ENCODE results near the gene R3HDM1. TPM values are rescaled to one million over a fixed set of nuclear protein-coding genes. Genes with fewer than 3 reads are reported as not detected.
A peak's percentile ranks its signal among the peaks of the same experiment; 100 is the strongest.

R3HDM1 gene
- total RNA-seq, 2 donors from 2014 or later: 9.3 to 51.5 TPM

DNA sequence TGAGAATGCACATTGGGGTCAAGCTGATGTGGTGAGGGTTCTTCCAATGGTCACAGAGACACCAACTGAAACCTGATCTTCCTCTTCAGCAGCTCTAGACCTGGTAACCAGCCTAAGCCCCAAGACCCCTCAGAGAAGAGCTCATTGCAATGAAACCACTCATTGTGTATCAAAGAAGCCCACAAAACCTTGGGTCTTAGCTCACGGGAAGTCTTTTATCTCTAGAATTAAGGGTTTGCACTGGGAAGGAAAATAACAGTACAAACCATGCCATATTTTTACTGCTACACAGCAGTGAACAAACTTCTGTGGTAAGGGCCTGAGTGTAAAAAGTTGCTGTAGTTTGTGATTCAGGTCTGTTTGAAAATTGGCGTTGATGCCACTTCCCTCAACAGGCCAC, 201.8 kb downstream of the R3HDM1 start:
- H3K4me3 ChIP-seq: no peak overlapping the region
- H3K27ac ChIP-seq: no peak overlapping the region
- H3K36me3 ChIP-seq: no peaks in the 10 kb centered on the region
- no peaks in the 10 kb centered on the region for H3K27me3 ChIP-seq (replicated peaks; ENCODE audit: insufficient read depth)
- TF ChIP-seq POLR2A (IDR thresholded peaks at IDR 0.05): no peak
- TF ChIP-seq POLR2AphosphoS5 (IDR thresholded peaks at IDR 0.05): no peak
- TF ChIP-seq, protein P1, sequence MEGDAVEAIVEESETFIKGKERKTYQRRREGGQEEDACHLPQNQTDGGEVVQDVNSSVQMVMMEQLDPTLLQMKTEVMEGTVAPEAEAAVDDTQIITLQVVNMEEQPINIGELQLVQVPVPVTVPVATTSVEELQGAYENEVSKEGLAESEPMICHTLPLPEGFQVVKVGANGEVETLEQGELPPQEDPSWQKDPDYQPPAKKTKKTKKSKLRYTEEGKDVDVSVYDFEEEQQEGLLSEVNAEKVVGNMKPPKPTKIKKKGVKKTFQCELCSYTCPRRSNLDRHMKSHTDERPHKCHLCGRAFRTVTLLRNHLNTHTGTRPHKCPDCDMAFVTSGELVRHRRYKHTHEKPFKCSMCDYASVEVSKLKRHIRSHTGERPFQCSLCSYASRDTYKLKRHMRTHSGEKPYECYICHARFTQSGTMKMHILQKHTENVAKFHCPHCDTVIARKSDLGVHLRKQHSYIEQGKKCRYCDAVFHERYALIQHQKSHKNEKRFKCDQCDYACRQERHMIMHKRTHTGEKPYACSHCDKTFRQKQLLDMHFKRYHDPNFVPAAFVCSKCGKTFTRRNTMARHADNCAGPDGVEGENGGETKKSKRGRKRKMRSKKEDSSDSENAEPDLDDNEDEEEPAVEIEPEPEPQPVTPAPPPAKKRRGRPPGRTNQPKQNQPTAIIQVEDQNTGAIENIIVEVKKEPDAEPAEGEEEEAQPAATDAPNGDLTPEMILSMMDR (IDR thresholded peaks at IDR 0.05): no peak
- intact Hi-C loops (cut with DNase I): no loop called here
- WGBS: 92% methylated on average over 2 of the region's 2 CpGs
- no peaks in the 10 kb centered on the region for H3K9me3 ChIP-seq
- no peak for DNase-seq (ENCODE audit: low spot score)
- no peaks in the 10 kb centered on the region for H3K4me1 ChIP-seq (replicated peaks)

DNA sequence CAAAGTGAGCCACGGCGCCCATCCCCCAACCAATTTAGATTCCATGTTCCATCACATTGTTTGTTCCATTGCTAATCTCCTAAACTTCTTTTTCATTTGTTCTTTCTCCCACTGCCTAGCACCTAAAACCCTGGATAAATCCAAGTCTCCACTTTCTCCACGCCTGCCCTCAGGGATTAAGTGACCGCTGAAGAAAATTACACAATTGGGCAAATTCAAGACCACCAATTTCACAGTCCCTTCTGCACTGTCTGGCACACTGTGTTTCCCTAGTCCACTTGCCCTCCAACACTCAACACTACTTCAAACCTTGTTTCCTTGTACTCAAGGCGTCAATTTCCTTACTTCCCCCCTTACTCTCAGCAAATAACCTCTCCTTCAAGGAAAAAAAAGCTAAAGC, 205.3 kb downstream of the R3HDM1 start:
- Histone ChIP-seq H3K27ac (no peak overlapping the region), H3K27me3 (replicated peaks; ENCODE audit: insufficient read depth) (no peaks in the 10 kb centered on the region), H3K4me3 (no peak overlapping the region), H3K36me3 (no peaks in the 10 kb centered on the region), H3K4me1 (replicated peaks) (no peaks in the 10 kb centered on the region), H3K9me3 (no peaks in the 10 kb centered on the region)
- WGBS: 97% methylated on average over 5 of the region's 5 CpGs
- intact Hi-C loops (cut with DNase I): no loop called here
- TF ChIP-seq POLR2AphosphoS5 (IDR thresholded peaks at IDR 0.05) (no peak), POLR2A (IDR thresholded peaks at IDR 0.05) (no peak)
- TF ChIP-seq, protein P1 (IDR thresholded peaks at IDR 0.05): no peak
- DNase-seq (ENCODE audit: low spot score): no peak

GRCh38 chr2:135740206-135740605, 208.9 kb downstream of the R3HDM1 start:
- Histone ChIP-seq H3K27ac (no peak overlapping the region), H3K4me3 (no peak overlapping the region), H3K27me3 (replicated peaks; ENCODE audit: insufficient read depth) (no peaks in the 10 kb centered on the region), H3K4me1 (replicated peaks) (no peaks in the 10 kb centered on the region), H3K9me3 (no peaks in the 10 kb centered on the region), H3K36me3 (no peaks in the 10 kb centered on the region)
- WGBS: 99% methylated on average over 3 of the region's 3 CpGs
- intact Hi-C loops (cut with DNase I): loop anchor here (2.0 to 10.0 kb wide), 3 partner anchors 135 to 821 kb away; partner anchors contain the start of genes CCNT2, MCM6, R3HDM1 and ZRANB3
- no peak for DNase-seq (ENCODE audit: low spot score)
- TF ChIP-seq, protein P1 (IDR thresholded peaks at IDR 0.05): no peak
- TF ChIP-seq POLR2A (IDR thresholded peaks at IDR 0.05) (no peak), POLR2AphosphoS5 (IDR thresholded peaks at IDR 0.05) (no peak)

- TF ChIP-seq, protein P1 (IDR thresholded peaks at IDR 0.05): no peak
- no peak for TF ChIP-seq POLR2A (IDR thresholded peaks at IDR 0.05)
- no peak for TF ChIP-seq POLR2AphosphoS5 (IDR thresholded peaks at IDR 0.05)
- Histone ChIP-seq H3K4me1 (replicated peaks) (no peaks in the 10 kb centered on the region), H3K4me3 (no peak overlapping the region), H3K9me3 (no peaks in the 10 kb centered on the region), H3K27me3 (replicated peaks; ENCODE audit: insufficient read depth) (no peaks in the 10 kb centered on the region), H3K27ac (peak overlapping the region; percentile 98 to 100), H3K36me3 (no peaks in the 10 kb centered on the region)
- 84% methylated on average over 11 of the region's 11 CpGs for WGBS
- no peak for DNase-seq (ENCODE audit: low spot score)
- intact Hi-C loops (cut with DNase I): loop anchor here (2.0 to 10.0 kb wide), 3 partner anchors 134 to 822 kb away; partner anchors contain the start of genes CCNT2, MCM6, R3HDM1 and ZRANB3
Observed at GRCh38 chr2:135741043-135741394, 209.7 kb downstream of the R3HDM1 start.

All from prostate gland (tissue), 2 donors.